ENCODE results near the gene SSH2.

SSH2 gene

DNA sequence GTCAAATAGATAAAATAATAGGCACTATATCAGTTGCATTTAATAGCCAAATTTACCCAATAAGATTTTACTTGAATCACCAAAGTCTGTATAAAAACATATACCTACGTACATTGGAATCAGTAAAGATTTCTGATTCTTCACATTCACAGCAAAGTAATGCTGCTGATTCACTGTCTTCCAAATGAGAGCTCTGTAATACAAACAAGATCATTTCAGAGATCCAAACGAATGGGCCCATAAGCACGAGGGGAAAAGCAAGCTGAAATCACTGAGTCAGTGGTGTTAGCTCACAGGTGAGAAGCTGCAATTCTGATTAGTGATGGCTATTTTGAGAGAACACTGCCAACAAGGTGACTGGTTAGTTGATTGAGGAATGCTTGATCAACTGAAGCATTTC lies 81.3 kb downstream of the SSH2 start:
- no peak overlapping the region for H3K4me3 ChIP-seq (ENCODE audit: low read depth, low read length)
- DNase-seq (ENCODE audit: low read depth, low spot score): no peak
- CTCF ChIA-PET: interaction anchor here (1.7 to 4.4 kb wide), 3 partner anchors 42 to 245 kb away, joined by 4 to 25 read pairs (median 7); no protein-coding TSS in a partner anchor
- TF ChIP-seq, protein P1, sequence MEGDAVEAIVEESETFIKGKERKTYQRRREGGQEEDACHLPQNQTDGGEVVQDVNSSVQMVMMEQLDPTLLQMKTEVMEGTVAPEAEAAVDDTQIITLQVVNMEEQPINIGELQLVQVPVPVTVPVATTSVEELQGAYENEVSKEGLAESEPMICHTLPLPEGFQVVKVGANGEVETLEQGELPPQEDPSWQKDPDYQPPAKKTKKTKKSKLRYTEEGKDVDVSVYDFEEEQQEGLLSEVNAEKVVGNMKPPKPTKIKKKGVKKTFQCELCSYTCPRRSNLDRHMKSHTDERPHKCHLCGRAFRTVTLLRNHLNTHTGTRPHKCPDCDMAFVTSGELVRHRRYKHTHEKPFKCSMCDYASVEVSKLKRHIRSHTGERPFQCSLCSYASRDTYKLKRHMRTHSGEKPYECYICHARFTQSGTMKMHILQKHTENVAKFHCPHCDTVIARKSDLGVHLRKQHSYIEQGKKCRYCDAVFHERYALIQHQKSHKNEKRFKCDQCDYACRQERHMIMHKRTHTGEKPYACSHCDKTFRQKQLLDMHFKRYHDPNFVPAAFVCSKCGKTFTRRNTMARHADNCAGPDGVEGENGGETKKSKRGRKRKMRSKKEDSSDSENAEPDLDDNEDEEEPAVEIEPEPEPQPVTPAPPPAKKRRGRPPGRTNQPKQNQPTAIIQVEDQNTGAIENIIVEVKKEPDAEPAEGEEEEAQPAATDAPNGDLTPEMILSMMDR (IDR thresholded peaks at IDR 0.05; ENCODE audit: insufficient read depth, low read length, missing control alignments): no peak
- POLR2A ChIA-PET: no interaction called here

DNA sequence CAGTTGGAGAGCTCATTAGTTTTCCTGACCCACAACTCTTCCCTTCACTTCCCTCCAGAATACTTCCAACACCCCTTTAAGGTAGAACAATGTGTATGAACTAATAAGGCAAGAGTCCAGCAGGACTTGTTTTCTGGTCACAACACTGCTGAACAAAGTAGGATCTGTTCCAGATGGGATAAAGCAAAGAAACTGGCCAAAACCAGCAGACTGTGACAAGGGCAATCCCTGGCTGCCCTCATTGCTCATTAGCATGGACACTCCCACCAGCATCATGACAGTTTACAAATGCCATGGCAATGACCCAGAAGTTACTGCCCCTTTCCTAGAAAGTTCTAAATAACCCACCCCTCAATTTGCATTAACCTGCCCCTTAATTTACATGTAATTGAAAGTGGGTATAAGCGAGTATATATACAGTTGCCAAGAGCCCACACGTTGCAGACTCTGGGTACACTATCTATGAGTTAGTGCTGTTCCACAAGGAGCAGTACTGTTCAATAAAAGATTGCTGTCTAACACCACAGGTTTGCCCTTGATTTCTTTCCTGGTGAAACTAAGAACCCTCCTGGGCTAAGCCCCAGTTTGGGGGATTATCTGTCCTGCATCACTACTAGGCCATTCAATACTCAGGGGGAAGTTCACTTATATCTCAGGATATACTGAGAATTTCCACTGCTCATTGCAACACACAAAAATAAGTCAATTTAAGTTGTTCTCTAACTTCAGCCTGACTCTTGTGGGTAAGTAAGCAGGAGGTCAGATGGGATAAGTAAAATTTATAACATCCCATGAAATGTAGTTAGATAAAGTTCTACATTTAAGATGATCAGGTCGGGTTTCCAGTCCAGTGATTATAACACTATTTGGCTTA lies 82.3 kb downstream of the SSH2 start:
- ChIA-PET POLR2A (no interaction called here), CTCF (interaction anchor here (0.6 to 4.4 kb wide), 5 partner anchors 20 to 629 kb away, joined by 3 to 25 read pairs (median 4); no protein-coding TSS in a partner anchor)
- DNase-seq (ENCODE audit: low read depth, low spot score): no peak
- TF ChIP-seq, protein P1 (IDR thresholded peaks at IDR 0.05; ENCODE audit: insufficient read depth, low read length, missing control alignments): no peak
- no peak overlapping the region for H3K4me3 ChIP-seq (ENCODE audit: low read depth, low read length)

DNA sequence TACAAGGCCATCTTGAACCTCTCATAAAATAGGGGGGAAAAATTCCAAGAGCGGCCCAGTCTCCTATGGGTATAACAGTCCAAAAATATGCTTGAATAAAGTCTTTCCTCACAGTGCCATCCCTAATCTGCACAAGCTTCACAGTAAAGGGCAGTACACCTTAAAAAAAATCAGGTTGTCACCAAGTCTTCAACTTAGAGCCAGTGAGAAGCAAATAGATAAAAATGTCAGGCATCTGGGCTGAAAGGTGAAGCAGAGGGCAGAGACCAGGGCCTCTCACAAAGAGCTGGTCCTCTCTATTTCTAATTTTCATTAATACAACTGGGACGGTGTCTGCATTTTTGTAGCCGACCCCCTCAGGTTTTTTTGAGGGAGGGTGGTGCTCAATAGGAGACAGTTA lies 82.9 kb downstream of the SSH2 start:
- no peak for DNase-seq (ENCODE audit: low read depth, low spot score)
- TF ChIP-seq, protein P1 (IDR thresholded peaks at IDR 0.05; ENCODE audit: insufficient read depth, low read length, missing control alignments): no peak
- CTCF ChIA-PET: interaction anchor here (1.2 to 1.7 kb wide), 2 partner anchors 21 to 246 kb away, joined by 3 to 4 read pairs; no protein-coding TSS in a partner anchor
- POLR2A ChIA-PET: no interaction called here
- H3K4me3 ChIP-seq (ENCODE audit: low read depth, low read length): no peak overlapping the region

DNA sequence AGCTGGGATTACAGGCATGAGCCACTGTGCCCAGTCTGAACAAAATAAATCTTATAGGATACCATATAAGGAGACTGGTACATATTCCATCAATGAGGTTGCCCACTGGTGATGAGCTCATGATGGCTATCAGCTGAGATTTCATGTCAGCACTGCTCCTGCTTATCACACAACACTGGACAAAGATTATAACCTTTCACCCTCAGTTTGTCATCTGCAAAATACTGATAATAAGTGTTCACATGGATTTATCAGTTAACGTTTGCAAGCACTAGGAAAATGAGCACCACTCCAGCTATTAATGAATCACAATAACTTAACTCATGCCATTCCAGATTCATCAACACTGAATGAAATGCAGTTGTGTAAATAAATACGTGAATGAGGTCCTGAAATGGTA lies 83.7 kb downstream of the SSH2 start:
- no peak for DNase-seq (ENCODE audit: low read depth, low spot score)
- TF ChIP-seq, protein P1 (IDR thresholded peaks at IDR 0.05; ENCODE audit: insufficient read depth, low read length, missing control alignments): no peak
- CTCF ChIA-PET: interaction anchor here (1.2 to 1.7 kb wide), 2 partner anchors 22 to 247 kb away, joined by 3 to 4 read pairs; no protein-coding TSS in a partner anchor
- POLR2A ChIA-PET: no interaction called here
- no peak overlapping the region for H3K4me3 ChIP-seq (ENCODE audit: low read depth, low read length)

DNA sequence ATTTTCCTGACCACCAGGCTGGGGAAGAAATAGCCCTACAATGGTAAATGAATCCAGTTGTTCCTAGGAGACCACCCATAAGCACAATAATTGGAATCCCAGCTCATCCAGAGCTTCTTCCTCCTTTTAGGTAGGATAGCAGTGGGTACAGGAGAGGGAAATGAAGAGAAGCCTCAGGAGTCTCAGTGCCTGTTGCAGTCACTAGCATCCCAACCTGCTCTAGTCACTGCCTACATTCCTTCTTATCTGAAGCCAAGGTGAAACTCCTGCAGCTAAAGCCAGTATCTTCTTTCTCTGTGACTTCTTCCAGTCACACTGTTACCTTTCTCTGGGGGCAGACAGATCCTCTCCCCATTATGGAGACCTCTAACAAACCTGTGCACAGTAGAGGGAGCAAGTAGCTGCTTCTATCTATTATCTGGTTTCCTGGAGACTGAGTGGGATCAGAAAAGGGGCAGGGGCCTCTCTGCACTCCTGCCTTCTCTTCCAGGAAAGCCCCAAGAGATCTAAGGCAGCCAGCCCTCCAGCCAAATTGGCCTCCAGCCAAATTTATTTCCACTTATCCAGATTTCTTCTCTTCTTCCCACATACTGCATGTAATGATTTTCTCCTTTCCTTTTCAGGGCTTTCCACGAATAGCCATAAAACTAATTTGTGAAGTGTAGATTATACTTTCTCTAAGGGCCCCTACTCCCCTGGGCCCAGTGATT lies 85.5 kb downstream of the SSH2 start:
- ChIA-PET POLR2A (no interaction called here), CTCF (interaction anchor here (0.7 kb wide), 1 partner anchor 86 kb away, joined by 3 read pairs; no protein-coding TSS in a partner anchor)
- H3K4me3 ChIP-seq (ENCODE audit: low read depth, low read length): no peak overlapping the region
- no peak for DNase-seq (ENCODE audit: low read depth, low spot score)
- TF ChIP-seq, protein P1 (IDR thresholded peaks at IDR 0.05; ENCODE audit: insufficient read depth, low read length, missing control alignments): no peak

DNA sequence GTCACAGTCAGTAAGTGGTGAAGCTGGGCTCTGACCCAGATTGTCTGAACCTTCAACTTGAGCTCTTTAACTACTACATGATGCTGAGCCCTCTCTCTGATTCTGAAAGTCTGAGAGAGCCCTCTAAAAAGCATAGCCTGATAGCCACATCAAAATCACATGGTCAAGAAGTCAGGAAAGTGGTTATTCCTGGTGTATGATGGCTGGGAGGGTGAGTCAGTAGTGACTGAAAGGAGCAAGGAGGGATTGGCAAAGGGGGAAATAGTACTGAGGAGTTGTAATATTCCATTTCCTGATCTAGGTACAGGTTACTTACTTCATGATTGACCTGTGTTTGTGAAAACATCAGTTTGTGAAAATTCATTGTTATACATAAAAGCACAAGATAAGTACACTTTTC lies 89.1 kb downstream of the SSH2 start:
- ChIA-PET CTCF (interaction anchor here (1.4 to 2.2 kb wide), 3 partner anchors 9 to 90 kb away, joined by 3 to 17 read pairs (median 5); partner anchors contain the start of gene SSH2), POLR2A (no interaction called here)
- no peak overlapping the region for H3K4me3 ChIP-seq (ENCODE audit: low read depth, low read length)
- TF ChIP-seq, protein P1 (IDR thresholded peaks at IDR 0.05; ENCODE audit: insufficient read depth, low read length, missing control alignments): no peak
- DNase-seq (ENCODE audit: low read depth, low spot score): no peak

All from AG04449 (cell line).